ENCODE measurements around the gene DIP2B. TPM values are rescaled to one million over a fixed set of nuclear protein-coding genes. Genes with fewer than 3 reads are reported as not detected.

The DIP2B gene
- total RNA-seq, 1 donor from 2014 or later, result 31.5 TPM

GRCh38 chr12:50720501-50720900 is 215.7 kb downstream of the DIP2B start:
- intact Hi-C loops (cut with micrococcal nuclease), result no loop called here

- intact Hi-C loops (cut with micrococcal nuclease), result no loop called here
These were observed 219.1 kb downstream of the DIP2B start for GRCh38 chr12:50723865-50724264.

GRCh38 chr12:50725011-50725942 is 220.5 kb downstream of the DIP2B start:
- intact Hi-C loops (cut with micrococcal nuclease), result no loop called here

GRCh38 chr12:50727466-50727865 is 222.7 kb downstream of the DIP2B start:
- intact Hi-C loops (cut with micrococcal nuclease), result no loop called here

- intact Hi-C loops (cut with micrococcal nuclease), result no loop called here
These were observed 223.6 kb downstream of the DIP2B start for GRCh38 chr12:50728417-50728816.

GRCh38 chr12:50728841-50729240 is 224.1 kb downstream of the DIP2B start:
- intact Hi-C loops (cut with micrococcal nuclease), result no loop called here

GRCh38 chr12:50732591-50732990 is 227.8 kb downstream of the DIP2B start:
- intact Hi-C loops (cut with micrococcal nuclease), result no loop called here

GRCh38 chr12:50733706-50734105 is 228.9 kb downstream of the DIP2B start:
- intact Hi-C loops (cut with micrococcal nuclease), result loop anchor here (1.0 kb wide), 1 partner anchor 228 kb away; no protein-coding TSS in a partner anchor

- intact Hi-C loops (cut with micrococcal nuclease), result loop anchor here (1.0 kb wide), 1 partner anchor 229 kb away; no protein-coding TSS in a partner anchor
These were observed 229.9 kb downstream of the DIP2B start for GRCh38 chr12:50734409-50735263.

GRCh38 chr12:50739611-50740010 is 234.8 kb downstream of the DIP2B start:
- intact Hi-C loops (cut with micrococcal nuclease), result no loop called here

- intact Hi-C loops (cut with micrococcal nuclease), result no loop called here
These were observed 235.5 kb downstream of the DIP2B start for GRCh38 chr12:50740307-50740706.

GRCh38 chr12:50742776-50743175 is 238.0 kb downstream of the DIP2B start:
- intact Hi-C loops (cut with micrococcal nuclease), result no loop called here

- intact Hi-C loops (cut with micrococcal nuclease), result no loop called here
These were observed 241.1 kb downstream of the DIP2B start for GRCh38 chr12:50745861-50746260.

GRCh38 chr12:50746431-50746830 is 241.6 kb downstream of the DIP2B start:
- intact Hi-C loops (cut with micrococcal nuclease), result no loop called here

GRCh38 chr12:50747817-50748216 is 243.0 kb downstream of the DIP2B start:
- intact Hi-C loops (cut with micrococcal nuclease), result no loop called here

GRCh38 chr12:50749459-50749882 is 244.7 kb downstream of the DIP2B start:
- intact Hi-C loops (cut with micrococcal nuclease), result no loop called here

- intact Hi-C loops (cut with micrococcal nuclease), result no loop called here
These were observed 245.6 kb downstream of the DIP2B start for GRCh38 chr12:50750366-50750765.

- intact Hi-C loops (cut with micrococcal nuclease), result no loop called here
These were observed 247.3 kb downstream of the DIP2B start for GRCh38 chr12:50751948-50752721.

GRCh38 chr12:50753232-50753769 is 248.5 kb downstream of the DIP2B start:
- intact Hi-C loops (cut with micrococcal nuclease), result no loop called here

- intact Hi-C loops (cut with micrococcal nuclease), result loop anchor here (1.0 to 10.0 kb wide), 7 partner anchors 215 to 1019 kb away; partner anchors contain the start of genes LARP4, POU6F1, TFCP2 and TMBIM6
These were observed 259.0 kb downstream of the DIP2B start, which contains the start of gene ATF1 for GRCh38 chr12:50763639-50764285. Gene ATF1, plus strand, starts transcription at chr12:50764101. Its CDS starts 16,045 bp downstream, at chr12:50780146.
